ENCODE results near the gene C1QA. TPM values are rescaled to one million over a fixed set of nuclear protein-coding genes. Genes with fewer than 3 reads are reported as not detected.

Gene C1QA
- total RNA-seq, 4 donors from 2014 or later: 7.2 to 24.3 (median 16.4) TPM

GRCh38 chr1:22600071-22600816, 36.2 kb upstream of the C1QA start:
- H3K27ac ChIP-seq: no peak overlapping the region
- H3K27me3 ChIP-seq: peaks cover 83% of the 10 kb centered on the region
- 38% methylated on average over 6 of the region's 22 CpGs for WGBS
- H3K4me3 ChIP-seq: no peak overlapping the region
- H3K4me1 ChIP-seq: no peaks in the 10 kb centered on the region
- TF ChIP-seq POLR2AphosphoS5 (IDR thresholded peaks at IDR 0.05) (no peak), CTCF (IDR thresholded peaks at IDR 0.05) (no peak), EP300 (IDR thresholded peaks at IDR 0.05) (no peak), POLR2A (IDR thresholded peaks at IDR 0.05) (no peak)
- H3K36me3 ChIP-seq: no peaks in the 10 kb centered on the region
- H3K9me3 ChIP-seq: no peaks in the 10 kb centered on the region
- DNase-seq (ENCODE audit: low spot score in 2 of 2): no peak

GRCh38 chr1:22600817-22601605, 35.4 kb upstream of the C1QA start:
- Histone ChIP-seq H3K27ac (no peak overlapping the region), H3K4me3 (no peak overlapping the region), H3K27me3 (peaks cover 83% of the 10 kb centered on the region), H3K36me3 (no peaks in the 10 kb centered on the region), H3K9me3 (no peaks in the 10 kb centered on the region), H3K4me1 (no peaks in the 10 kb centered on the region)
- TF ChIP-seq CTCF (IDR thresholded peaks at IDR 0.05) (no peak), EP300 (IDR thresholded peaks at IDR 0.05) (no peak), POLR2AphosphoS5 (IDR thresholded peaks at IDR 0.05) (no peak), POLR2A (IDR thresholded peaks at IDR 0.05) (no peak)
- DNase-seq (ENCODE audit: low spot score in 2 of 2): no peak
- 40% methylated on average over 1 of the region's 39 CpGs for WGBS

- Histone ChIP-seq H3K27me3 (peaks cover 88% of the 10 kb centered on the region), H3K4me3 (no peak overlapping the region), H3K27ac (no peak overlapping the region), H3K4me1 (no peaks in the 10 kb centered on the region), H3K9me3 (no peaks in the 10 kb centered on the region), H3K36me3 (no peaks in the 10 kb centered on the region)
- no peak for DNase-seq (ENCODE audit: low spot score in 2 of 2)
- no CpG with 5 or more reads among the region's 12 CpGs for WGBS
- TF ChIP-seq CTCF (IDR thresholded peaks at IDR 0.05) (no peak), POLR2A (IDR thresholded peaks at IDR 0.05) (no peak)
Measured at GRCh38 chr1:22601610-22602009, 34.8 kb upstream of the C1QA start.

- DNase-seq (ENCODE audit: low spot score in 2 of 2): no peak
- Histone ChIP-seq H3K4me3 (no peak overlapping the region), H3K36me3 (no peaks in the 10 kb centered on the region), H3K27ac (no peak overlapping the region), H3K27me3 (peaks cover 92% of the 10 kb centered on the region), H3K9me3 (no peaks in the 10 kb centered on the region), H3K4me1 (no peaks in the 10 kb centered on the region)
- WGBS: 74% methylated on average over 3 of the region's 18 CpGs
- TF ChIP-seq CTCF (IDR thresholded peaks at IDR 0.05) (no peak), POLR2A (IDR thresholded peaks at IDR 0.05) (no peak), POLR2AphosphoS5 (IDR thresholded peaks at IDR 0.05) (no peak), EP300 (IDR thresholded peaks at IDR 0.05) (no peak)
Measured at GRCh38 chr1:22602060-22602740, 34.2 kb upstream of the C1QA start.

GRCh38 chr1:22606161-22606560, 30.3 kb upstream of the C1QA start:
- 44% methylated on average over 4 of the region's 4 CpGs for WGBS
- Histone ChIP-seq H3K27me3 (peaks cover 93% of the 10 kb centered on the region), H3K4me1 (no peaks in the 10 kb centered on the region), H3K36me3 (no peaks in the 10 kb centered on the region), H3K4me3 (no peak overlapping the region), H3K27ac (no peak overlapping the region), H3K9me3 (no peaks in the 10 kb centered on the region)
- TF ChIP-seq CTCF (IDR thresholded peaks at IDR 0.05) (no peak), POLR2A (IDR thresholded peaks at IDR 0.05) (no peak), POLR2AphosphoS5 (IDR thresholded peaks at IDR 0.05) (no peak), EP300 (IDR thresholded peaks at IDR 0.05) (no peak)
- no peak for DNase-seq (ENCODE audit: low spot score in 2 of 2)
